Measurements from ENCODE around the gene TRPV4. TPM values are rescaled to one million over a fixed set of nuclear protein-coding genes. Genes with fewer than 3 reads are reported as not detected.
A peak's percentile ranks its signal among the peaks of the same experiment; 100 is the strongest.

Gene TRPV4
- total RNA-seq, 3 donors from 2014 or later = 0.43 to 0.92 (median 0.48) TPM

- ATAC-seq (peak; percentile 69), DNase-seq (peak in 2 of 3 donors; percentile 40 to 52)
- TF ChIP-seq CTCF (IDR thresholded peaks at IDR 0.05) = no peak
- no peaks in the 10 kb centered on the region for H3K36me3 ChIP-seq (ENCODE audit: low read depth)
- no peaks in the 10 kb centered on the region for H3K9me3 ChIP-seq
- peaks cover 3% of the 10 kb centered on the region for H3K4me1 ChIP-seq (ENCODE audit: low read depth)
- H3K4me3 ChIP-seq = no peak overlapping the region
- intact Hi-C loops (cut with DNase I, micrococcal nuclease) = loop anchor here in 1 of 2 donors (5.0 kb wide), 1 partner anchor 176 kb away; no protein-coding TSS in a partner anchor
Observed at GRCh38 chr12:109773384-109774011, 59.7 kb downstream of the TRPV4 start.

- Histone ChIP-seq H3K36me3 (ENCODE audit: low read depth) (no peaks in the 10 kb centered on the region), H3K4me3 (no peak overlapping the region), H3K9me3 (no peaks in the 10 kb centered on the region), H3K4me1 (ENCODE audit: low read depth) (peaks cover 3% of the 10 kb centered on the region)
- ATAC-seq = peak; percentile 12
- intact Hi-C loops (cut with DNase I, micrococcal nuclease) = loop anchor here in 1 of 2 donors (5.0 kb wide), 1 partner anchor 175 kb away; no protein-coding TSS in a partner anchor
- TF ChIP-seq CTCF (IDR thresholded peaks at IDR 0.05) = no peak
- DNase-seq = no peak
Observed at GRCh38 chr12:109772622-109773321, 60.4 kb downstream of the TRPV4 start.

- no peak for TF ChIP-seq CTCF (IDR thresholded peaks at IDR 0.05)
- Histone ChIP-seq H3K4me3 (no peak overlapping the region), H3K4me1 (ENCODE audit: low read depth) (peaks cover 3% of the 10 kb centered on the region), H3K36me3 (ENCODE audit: low read depth) (no peaks in the 10 kb centered on the region), H3K9me3 (no peaks in the 10 kb centered on the region)
- no peak for ATAC-seq
- DNase-seq = peak in 1 of 3 donors; percentile 22
- intact Hi-C loops (cut with DNase I, micrococcal nuclease) = loop anchor here in 1 of 2 donors (5.0 kb wide), 1 partner anchor 175 kb away; no protein-coding TSS in a partner anchor
Observed at GRCh38 chr12:109771746-109772621, 61.2 kb downstream of the TRPV4 start.

GRCh38 chr12:109770861-109771670, 62.1 kb downstream of the TRPV4 start:
- no peaks in the 10 kb centered on the region for H3K9me3 ChIP-seq
- no peak for TF ChIP-seq CTCF (IDR thresholded peaks at IDR 0.05)
- peaks cover 3% of the 10 kb centered on the region for H3K4me1 ChIP-seq (ENCODE audit: low read depth)
- no peaks in the 10 kb centered on the region for H3K36me3 ChIP-seq (ENCODE audit: low read depth)
- ATAC-seq (no peak), DNase-seq (peak in 1 of 3 donors; percentile 22)
- no peak overlapping the region for H3K4me3 ChIP-seq
- intact Hi-C loops (cut with DNase I, micrococcal nuclease) = loop anchor here in 1 of 2 donors (5.0 kb wide), 1 partner anchor 174 kb away; no protein-coding TSS in a partner anchor

All from mucosa of descending colon (tissue), 3 donors.